HepG2 (cell line): Measurements from ENCODE around the gene KIAA0232. TPM values are rescaled to one million over a fixed set of nuclear protein-coding genes. Genes with fewer than 3 reads are reported as not detected.

Source experiments
- AGO2 ChIP-seq: fragments of 200-400 bp; formaldehyde crosslinking; optimal IDR thresholded peaks from 2 replicates; pipeline ENCODE3; 2017; ENCODE audit warnings: mild to moderate bottlenecking, low read depth, low read length, moderate library complexity
- ATF1 ChIP-seq: IDR thresholded peaks from 2 replicates; pipeline ENCODE4 v1.6.1; 2016; ENCODE audit warnings: mild to moderate bottlenecking, control low read depth
- EED ChIP-seq: sonication (generic); formaldehyde crosslinking; IDR thresholded peaks from 2 replicates; pipeline ENCODE4 v1.5.0; 2020; ENCODE audit warnings: mild to moderate bottlenecking, missing genetic modification reagents
- FIP1L1 ChIP-seq: fragments of 200-400 bp; formaldehyde crosslinking; IDR thresholded peaks from 2 replicates; pipeline ENCODE4 v1.6.1; 2018; ENCODE audit warnings: low read depth, mild to moderate bottlenecking, low read length, moderate library complexity, borderline replicate concordance; ENCODE audit not compliant: insufficient read depth
- GPN1 ChIP-seq: sonication (generic); formaldehyde crosslinking; IDR thresholded peaks from 2 replicates; pipeline ENCODE4 v1.5.1; 2020; ENCODE audit warnings: missing genetic modification reagents, borderline replicate concordance
- LCORL ChIP-seq, 2 experiments: fragments of 450-650 bp in 1 of 2; sonication (generic) in 1 of 2; formaldehyde crosslinking in 1 of 2; IDR thresholded peaks; 2 replicates each; pipeline versions ENCODE4 v1.5.0 to v1.6.1; 2017 to 2020; ENCODE audit warnings: antibody characterized with exemption in 1 of 2, missing genetic modification reagents in 1 of 2
- MNT ChIP-seq: fragments of 450-650 bp; IDR thresholded peaks from 2 replicates; pipeline ENCODE4 v1.6.1; 2016
- ONECUT2 ChIP-seq: sonication (generic); formaldehyde crosslinking; IDR thresholded peaks from 2 replicates; pipeline ENCODE4 v1.4.0; 2020; ENCODE audit warnings: missing genetic modification reagents
- RBM39 ChIP-seq: fragments of 200-400 bp; formaldehyde crosslinking; IDR thresholded peaks from one replicate; pipeline ENCODE4 v1.6.1; 2018; ENCODE audit warnings: antibody characterized with exemption, mild to moderate bottlenecking, low read depth, low read length; ENCODE audit not compliant: poor library complexity, severe bottlenecking
- RFXAP ChIP-seq: sonication (generic); formaldehyde crosslinking; IDR thresholded peaks from 2 replicates; pipeline ENCODE4 v1.4.0; 2020; ENCODE audit warnings: missing genetic modification reagents, borderline replicate concordance
- SALL1 ChIP-seq: sonication (generic); formaldehyde crosslinking; IDR thresholded peaks from 2 replicates; pipeline ENCODE4 v1.8.0; 2022; ENCODE audit warnings: mild to moderate bottlenecking, missing genetic modification reagents
- SP2 ChIP-seq: sonication (generic); formaldehyde crosslinking; IDR thresholded peaks from 2 replicates; pipeline ENCODE4 v1.5.1; 2020; ENCODE audit warnings: mild to moderate bottlenecking, missing genetic modification reagents
- SP5 ChIP-seq: IDR thresholded peaks from 2 replicates; pipeline ENCODE4 v1.6.1; 2016; ENCODE audit warnings: low read depth, borderline replicate concordance
- SUZ12 ChIP-seq: fragments of 150-350 bp; IDR thresholded peaks from 2 replicates; pipeline ENCODE4 v1.6.1; 2014; ENCODE audit warnings: low read depth, low read length
- ZC3H13 ChIP-seq: sonication (generic); formaldehyde crosslinking; IDR thresholded peaks from 2 replicates; pipeline ENCODE4 v1.8.1; 2023; ENCODE audit warnings: mild to moderate bottlenecking, missing genetic modification reagents, moderate library complexity
- ZFP82 ChIP-seq: sonication (generic); formaldehyde crosslinking; IDR thresholded peaks from 2 replicates; pipeline ENCODE4 v1.5.1; 2020; ENCODE audit warnings: mild to moderate bottlenecking, missing genetic modification reagents, borderline replicate concordance
- ZNF180 ChIP-seq: sonication (generic); formaldehyde crosslinking; IDR thresholded peaks from 2 replicates; pipeline ENCODE4 v1.4.0; 2020; ENCODE audit warnings: low read depth, missing genetic modification reagents, borderline replicate concordance
- ZNF678 ChIP-seq: sonication (generic); formaldehyde crosslinking; IDR thresholded peaks from 2 replicates; pipeline ENCODE4 v1.4.0; 2020; ENCODE audit warnings: mild to moderate bottlenecking, missing genetic modification reagents
- ZNF710 ChIP-seq: sonication (generic); formaldehyde crosslinking; IDR thresholded peaks from 2 replicates; pipeline ENCODE4 v1.5.0; 2020; ENCODE audit warnings: mild to moderate bottlenecking, missing genetic modification reagents, borderline replicate concordance
- ZNF83 ChIP-seq: sonication (generic); formaldehyde crosslinking; IDR thresholded peaks from 2 replicates; pipeline ENCODE4 v1.4.0; 2020; ENCODE audit warnings: missing genetic modification reagents, mild to moderate bottlenecking, borderline replicate concordance
- ZNF891 ChIP-seq: sonication (generic); formaldehyde crosslinking; IDR thresholded peaks from 2 replicates; pipeline ENCODE4 v1.5.0; 2020; ENCODE audit warnings: mild to moderate bottlenecking, missing genetic modification reagents
- polyA plus RNA-seq, 8 experiments: library from polyadenylated mRNA; depleted of rRNA in 3 of 8; stranded (reverse) in 7 of 8; unstranded in 1 of 8; fragments of >200 nt; fragmentation: Illumina TruSeq in 4 of 8; extraction: Trizol in 4 of 8; gene quantifications; 2 replicates each; pipeline versions ENCODE4 v1.2.1 to v1.2.3, GENCODE V29; 2011 to 2016; ENCODE audit warnings: low read depth in 4 of 8, missing spikeins in 1 of 8, mixed read lengths in 1 of 8; ENCODE audit not compliant: insufficient read depth in 1 of 8
- total RNA-seq, 5 experiments: library from RNA; depleted of rRNA; stranded (reverse); fragments of >200 nt; fragmentation: Illumina TruSeq; extraction: Trizol; gene quantifications; 2 replicates each; pipeline ENCODE4 v1.2.3, GENCODE V29; 2016; ENCODE audit warnings: low read depth in 1 of 5
- TF ChIP-seq, protein P1 (sequence below): sonication (generic); formaldehyde crosslinking; IDR thresholded peaks from 2 replicates; pipeline ENCODE4 v1.9.0; 2022; ENCODE audit warnings: missing genetic modification reagents, mild to moderate bottlenecking, borderline replicate concordance
- TF ChIP-seq, protein P2 (sequence below): sonication (generic); formaldehyde crosslinking; IDR thresholded peaks from 2 replicates; pipeline ENCODE4 v1.5.1; 2020; ENCODE audit warnings: missing genetic modification reagents, mild to moderate bottlenecking, borderline replicate concordance

Gene KIAA0232
- total and polyA plus RNA-seq, 2 of the 13 experiments (the other 11 are each of a cell fraction or from before 2014, with no cell fraction given) = 7.8 to 17.1 TPM

GRCh38 chr4:6783111-6783981 lies 819 bp downstream of the KIAA0232 start (continued):
- TF ChIP-seq SP5 (CRISPR knock-in tag) (peak; percentile 41; the same call in 1 of the 2 replicates), RBM39 (peak; percentile 42), ATF1 (CRISPR knock-in tag) (no peak), SP2 (CRISPR knock-in tag) (peak; percentile 80), ZC3H13 (CRISPR knock-in tag) (no peak), GPN1 (CRISPR knock-in tag) (no peak), EED (CRISPR knock-in tag) (no peak), ZNF180 (CRISPR knock-in tag) (no peak), ZFP82 (CRISPR knock-in tag) (no peak), ZNF710 (0 out of 2 replicates have a peak, but pooled peaks have one; percentile 31), LCORL (IDR thresholded peaks at IDR 0.05) (no peak), LCORL (CRISPR knock-in tag; IDR thresholded peaks at IDR 0.05) (peak; percentile 66; the same call in 1 of the 2 replicates), AGO2 (peak; percentile 94), SUZ12 (no peak), SALL1 (CRISPR knock-in tag) (peak; percentile 45; the same call in 1 of the 2 replicates), FIP1L1 (0 out of 2 replicates have a peak, but pooled peaks have one; percentile 51), ZNF678 (CRISPR knock-in tag) (no peak; the same call in 1 of the 2 replicates), ZNF83 (CRISPR knock-in tag) (peak; percentile 52; the same call in 1 of the 2 replicates), ZNF891 (0 out of 2 replicates have a peak, but pooled peaks have one; percentile 41), ONECUT2 (CRISPR knock-in tag) (no peak), RFXAP (CRISPR knock-in tag) (no peak), MNT (no peak)
- TF ChIP-seq, protein P1, sequence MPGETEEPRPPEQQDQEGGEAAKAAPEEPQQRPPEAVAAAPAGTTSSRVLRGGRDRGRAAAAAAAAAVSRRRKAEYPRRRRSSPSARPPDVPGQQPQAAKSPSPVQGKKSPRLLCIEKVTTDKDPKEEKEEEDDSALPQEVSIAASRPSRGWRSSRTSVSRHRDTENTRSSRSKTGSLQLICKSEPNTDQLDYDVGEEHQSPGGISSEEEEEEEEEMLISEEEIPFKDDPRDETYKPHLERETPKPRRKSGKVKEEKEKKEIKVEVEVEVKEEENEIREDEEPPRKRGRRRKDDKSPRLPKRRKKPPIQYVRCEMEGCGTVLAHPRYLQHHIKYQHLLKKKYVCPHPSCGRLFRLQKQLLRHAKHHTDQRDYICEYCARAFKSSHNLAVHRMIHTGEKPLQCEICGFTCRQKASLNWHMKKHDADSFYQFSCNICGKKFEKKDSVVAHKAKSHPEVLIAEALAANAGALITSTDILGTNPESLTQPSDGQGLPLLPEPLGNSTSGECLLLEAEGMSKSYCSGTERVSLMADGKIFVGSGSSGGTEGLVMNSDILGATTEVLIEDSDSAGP (CRISPR knock-in tag) = peak; percentile 66; the same call in 1 of the 2 replicates
- TF ChIP-seq, protein P2, sequence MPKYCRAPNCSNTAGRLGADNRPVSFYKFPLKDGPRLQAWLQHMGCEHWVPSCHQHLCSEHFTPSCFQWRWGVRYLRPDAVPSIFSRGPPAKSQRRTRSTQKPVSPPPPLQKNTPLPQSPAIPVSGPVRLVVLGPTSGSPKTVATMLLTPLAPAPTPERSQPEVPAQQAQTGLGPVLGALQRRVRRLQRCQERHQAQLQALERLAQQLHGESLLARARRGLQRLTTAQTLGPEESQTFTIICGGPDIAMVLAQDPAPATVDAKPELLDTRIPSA (CRISPR knock-in tag) = no peak
